Keratinocyte (primary cell): ENCODE data around the gene ARHGEF28. TPM values are rescaled to one million over a fixed set of nuclear protein-coding genes. Genes with fewer than 3 reads are reported as not detected.

Experiments used
- DNase-seq: peaks from one replicate; pipeline ENCODE4 v3.0.0-alpha.2; 2011; ENCODE audit warnings: low read depth, missing footprints, low spot score
- FAIRE-seq: peaks from 2 replicates; lab custom pipeline; 2011; peaks lifted over from hg19 to GRCh38; lab: Jason Lieb, UNC
- H2AFZ ChIP-seq: 2 replicates; pipeline ENCODE4 v1.6.0; 2012; ENCODE audit warnings: low read length, control low read depth, inconsistent platforms; ENCODE audit not compliant: control insufficient read depth
- H3K27ac ChIP-seq: 2 replicates; pipeline ENCODE4 v1.5.1; 2011; ENCODE audit warnings: low read length; ENCODE audit not compliant: control insufficient read depth, insufficient read depth
- H3K27me3 ChIP-seq: 3 replicates; pipeline ENCODE4 v1.6.0; 2011; ENCODE audit warnings: low read length; ENCODE audit not compliant: control insufficient read depth, insufficient read depth; ENCODE audit errors: extremely low read depth
- H3K36me3 ChIP-seq, 2 experiments: 2 replicates in 1 of 2; 3 replicates in 1 of 2; pipeline ENCODE4 v1.5.1; 2011; ENCODE audit warnings: low read length in 2 of 2, mild to moderate bottlenecking in 1 of 2; ENCODE audit not compliant: control insufficient read depth in 2 of 2, insufficient read depth in 2 of 2; ENCODE audit errors: extremely low read depth in 1 of 2
- H3K4me1 ChIP-seq: 3 replicates; pipeline ENCODE4 v1.5.1; 2011; ENCODE audit warnings: low read length; ENCODE audit not compliant: control insufficient read depth, insufficient read depth; ENCODE audit errors: extremely low read depth
- H3K4me2 ChIP-seq: 3 replicates; pipeline ENCODE4 v1.6.0; 2011; ENCODE audit warnings: low read depth, low read length; ENCODE audit not compliant: control insufficient read depth, insufficient read depth; ENCODE audit errors: extremely low read depth
- H3K4me3 ChIP-seq, 3 experiments: fragments of 200-600 bp in 1 of 3; sonication (generic) in 1 of 3; 2 replicates in 2 of 3; 3 replicates in 1 of 3; pipeline ENCODE4 v1.5.1; 2011 to 2016; ENCODE audit warnings: low read length in 3 of 3, mild to moderate bottlenecking in 3 of 3, control low read depth in 2 of 3, inconsistent platforms in 1 of 3, low read depth in 1 of 3, mixed read lengths in 1 of 3, mixed run types in 1 of 3, moderate library complexity in 1 of 3; ENCODE audit not compliant: control insufficient read depth in 2 of 3, insufficient read depth in 2 of 3; ENCODE audit errors: extremely low read depth in 1 of 3
- H3K79me2 ChIP-seq: 2 replicates; pipeline ENCODE4 v1.6.0; 2012; ENCODE audit warnings: low read length; ENCODE audit not compliant: control insufficient read depth, insufficient read depth
- H3K9ac ChIP-seq: 3 replicates; pipeline ENCODE4 v1.6.0; 2011; ENCODE audit warnings: low read length; ENCODE audit not compliant: control insufficient read depth, insufficient read depth; ENCODE audit errors: extremely low read depth
- H3K9me1 ChIP-seq: 3 replicates; pipeline ENCODE4 v1.6.0; 2011; ENCODE audit warnings: low read length; ENCODE audit not compliant: control insufficient read depth, insufficient read depth; ENCODE audit errors: extremely low read depth
- H3K9me3 ChIP-seq: 2 replicates; pipeline ENCODE4 v1.5.1; 2012; ENCODE audit warnings: low read depth, low read length; ENCODE audit not compliant: control insufficient read depth
- H4K20me1 ChIP-seq: 3 replicates; pipeline ENCODE4 v1.6.0; 2011; ENCODE audit warnings: low read length; ENCODE audit not compliant: control insufficient read depth, insufficient read depth; ENCODE audit errors: extremely low read depth
- EZH2 ChIP-seq: IDR thresholded peaks from one replicate; pipeline ENCODE4 v1.6.1; 2012; ENCODE audit warnings: inconsistent platforms, mild to moderate bottlenecking, low read length, moderate library complexity
- dilution Hi-C: fragments of 300-500 bp; cut with MboI; formaldehyde crosslinking; loops from one replicate; pipeline ENCODE4 v1.7.0; 2020; ENCODE audit warnings: low sequenced_read_pairs; ENCODE audit not compliant: extremely low pct_ligation_motif_present
- polyA plus RNA-seq, 5 experiments: library from polyadenylated mRNA; depleted of rRNA in 3 of 5; stranded (reverse) in 3 of 5; stranded (forward) in 1 of 5; unstranded in 1 of 5; fragments of >200 nt; gene quantifications; 1 replicate in 1 of 5; 2 replicates in 3 of 5; 3 replicates in 1 of 5; pipeline versions ENCODE4 v1.2.1 to v1.2.3, GENCODE V29; 2011 to 2012; ENCODE audit warnings: missing spikeins in 2 of 5, low read depth in 1 of 5, low replicate concordance in 1 of 5
- TF ChIP-seq, protein P1 (sequence below), 3 experiments: IDR thresholded peaks in 1 of 3; conservative IDR thresholded peaks in 1 of 3; optimal IDR thresholded peaks in 1 of 3; 2 replicates in 2 of 3; 3 replicates in 1 of 3; pipeline versions ENCODE3 to v1.5.1; 2011; ENCODE audit warnings: low read length in 3 of 3, mild to moderate bottlenecking in 3 of 3, moderate library complexity in 2 of 3, control low read depth in 1 of 3, inconsistent platforms in 1 of 3; ENCODE audit not compliant: insufficient read depth in 2 of 3; ENCODE audit errors: extremely low read depth in 1 of 3

Gene ARHGEF28
- polyA plus RNA-seq, 1 donor (not counting 4 experiments of a cell fraction or from before 2014, with no cell fraction given), result 31.6 TPM

GRCh38 chr5:73678322-73678740 is 52.3 kb downstream of the ARHGEF28 start:
- Histone ChIP-seq H3K9me3 (no peaks in the 10 kb centered on the region), H3K4me3 (no peak overlapping the region), H3K9me1 (no peaks in the 10 kb centered on the region), H3K4me2 (no peak overlapping the region), H3K27ac (no peak overlapping the region), H2AFZ (no peak overlapping the region), H3K4me1 (peaks cover 20% of the 10 kb centered on the region), H3K36me3 (peaks cover 7% of the 10 kb centered on the region in 2 experiments), H3K9ac (no peak overlapping the region), H4K20me1 (no peaks in the 10 kb centered on the region), H3K27me3 (no peaks in the 10 kb centered on the region), H3K79me2 (peaks cover 95% of the 10 kb centered on the region)
- TF ChIP-seq, protein P1, sequence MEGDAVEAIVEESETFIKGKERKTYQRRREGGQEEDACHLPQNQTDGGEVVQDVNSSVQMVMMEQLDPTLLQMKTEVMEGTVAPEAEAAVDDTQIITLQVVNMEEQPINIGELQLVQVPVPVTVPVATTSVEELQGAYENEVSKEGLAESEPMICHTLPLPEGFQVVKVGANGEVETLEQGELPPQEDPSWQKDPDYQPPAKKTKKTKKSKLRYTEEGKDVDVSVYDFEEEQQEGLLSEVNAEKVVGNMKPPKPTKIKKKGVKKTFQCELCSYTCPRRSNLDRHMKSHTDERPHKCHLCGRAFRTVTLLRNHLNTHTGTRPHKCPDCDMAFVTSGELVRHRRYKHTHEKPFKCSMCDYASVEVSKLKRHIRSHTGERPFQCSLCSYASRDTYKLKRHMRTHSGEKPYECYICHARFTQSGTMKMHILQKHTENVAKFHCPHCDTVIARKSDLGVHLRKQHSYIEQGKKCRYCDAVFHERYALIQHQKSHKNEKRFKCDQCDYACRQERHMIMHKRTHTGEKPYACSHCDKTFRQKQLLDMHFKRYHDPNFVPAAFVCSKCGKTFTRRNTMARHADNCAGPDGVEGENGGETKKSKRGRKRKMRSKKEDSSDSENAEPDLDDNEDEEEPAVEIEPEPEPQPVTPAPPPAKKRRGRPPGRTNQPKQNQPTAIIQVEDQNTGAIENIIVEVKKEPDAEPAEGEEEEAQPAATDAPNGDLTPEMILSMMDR (optimal IDR thresholded peaks at IDR 0.05 in 1 of 3, IDR thresholded peaks at IDR 0.05 in 1 of 3, conservative IDR thresholded peaks at IDR 0.05 in 1 of 3; ENCODE audit: extremely low read depth in 1 of 3, insufficient read depth in 2 of 3, low read length in 3 of 3), result no peak
- no peak for TF ChIP-seq EZH2
- dilution Hi-C loops, result no loop called here
- FAIRE-seq (no peak), DNase-seq (no peak)

DNA sequence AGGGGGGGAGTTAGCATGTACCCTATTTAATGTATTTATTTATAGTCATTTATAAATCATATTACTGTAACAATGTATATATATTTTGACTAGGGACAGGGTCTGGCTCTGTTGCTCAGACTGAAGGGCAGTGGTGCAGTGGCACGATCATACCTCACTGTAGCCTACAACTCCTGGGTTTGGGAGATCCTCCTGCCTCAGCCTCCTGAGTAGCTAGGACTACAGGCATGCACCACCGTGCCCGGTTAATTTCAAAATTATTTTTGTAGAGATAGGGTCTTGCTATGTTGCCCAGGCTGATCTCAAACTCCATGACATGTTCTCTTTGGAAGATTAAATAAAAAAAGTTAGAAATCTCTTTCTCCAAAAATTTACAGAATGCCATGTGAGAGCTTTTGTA is 52.8 kb downstream of the ARHGEF28 start:
- H3K9me3 ChIP-seq, result no peaks in the 10 kb centered on the region
- no peaks in the 10 kb centered on the region for H3K9me1 ChIP-seq
- no peak overlapping the region for H3K4me3 ChIP-seq
- peaks cover 7% of the 10 kb centered on the region in 2 experiments for H3K36me3 ChIP-seq
- H3K27ac ChIP-seq, result no peak overlapping the region
- no peak overlapping the region for H2AFZ ChIP-seq
- no peak for FAIRE-seq
- H3K4me1 ChIP-seq, result peaks cover 15% of the 10 kb centered on the region
- H3K4me2 ChIP-seq, result no peak overlapping the region
- no peaks in the 10 kb centered on the region for H3K27me3 ChIP-seq
- no peaks in the 10 kb centered on the region for H4K20me1 ChIP-seq
- no peak for TF ChIP-seq EZH2
- TF ChIP-seq, protein P1 (optimal IDR thresholded peaks at IDR 0.05 in 1 of 3, IDR thresholded peaks at IDR 0.05 in 1 of 3, conservative IDR thresholded peaks at IDR 0.05 in 1 of 3; ENCODE audit: extremely low read depth in 1 of 3, insufficient read depth in 2 of 3, low read length in 3 of 3), result no peak
- H3K79me2 ChIP-seq, result peaks cover 95% of the 10 kb centered on the region
- dilution Hi-C loops, result no loop called here
- no peak overlapping the region for H3K9ac ChIP-seq
- no peak for DNase-seq
